Heart left ventricle (tissue), 16 donors: ENCODE measurements around the gene PXT1. TPM values are rescaled to one million over a fixed set of nuclear protein-coding genes. Genes with fewer than 3 reads are reported as not detected.
A peak's percentile ranks its signal among the peaks of the same experiment; 100 is the strongest.

Experiments
- ATAC-seq, 4 donors: fragments of 200-7000 bp; cut with Tn5 transposase; one replicate each; pipeline ENCODE4 v1.9.1; 2020 to 2022; ENCODE audit warnings: moderate library complexity in 4 of 4, mild to moderate bottlenecking in 3 of 4, moderate number of reproducible peaks in 1 of 4
- DNase-seq, 5 donors: peaks; one replicate each; pipeline ENCODE4 v3.0.0-alpha.2; 2020
- H3K27ac ChIP-seq, 12 donors: fragments of 200-600 bp; sonication (generic) in 4 of 12; one replicate each; pipeline versions ENCODE4 v1.5.0 to v1.8.0; 2016 to 2022; ENCODE audit warnings: mild to moderate bottlenecking in 2 of 12
- H3K27me3 ChIP-seq, 9 donors: fragments of 200-600 bp; sonication (generic) in 2 of 9; one replicate each; pipeline versions ENCODE4 v1.5.1 to v1.8.0; 2016 to 2022; ENCODE audit warnings: mild to moderate bottlenecking in 3 of 9
- H3K36me3 ChIP-seq, 9 donors: fragments of 200-600 bp; sonication (generic) in 2 of 9; one replicate each; pipeline versions ENCODE4 v1.5.0 to v1.8.0; 2018 to 2022; ENCODE audit warnings: mild to moderate bottlenecking in 2 of 9
- H3K4me1 ChIP-seq, 12 donors: fragments of 200-600 bp; sonication (generic) in 4 of 12; one replicate each; pipeline versions ENCODE4 v1.5.0 to v1.8.0; 2016 to 2022; ENCODE audit warnings: mild to moderate bottlenecking in 3 of 12
- H3K4me3 ChIP-seq, 12 donors: fragments of 200-600 bp; sonication (generic) in 4 of 12; one replicate each; pipeline versions ENCODE4 v1.5.0 to v1.8.0; 2017 to 2022; ENCODE audit warnings: mild to moderate bottlenecking in 9 of 12, moderate library complexity in 4 of 12
- H3K9me3 ChIP-seq, 12 donors: fragments of 200-600 bp; sonication (generic) in 4 of 12; one replicate each; pipeline versions ENCODE4 v1.5.0 to v1.8.0; 2016 to 2022; ENCODE audit warnings: mild to moderate bottlenecking in 1 of 12
- CTCF ChIP-seq, 12 donors: fragments of 200-600 bp; sonication (generic) in 4 of 12; IDR thresholded peaks; one replicate each; pipeline versions ENCODE4 v1.5.0 to v1.8.0; 2018 to 2022; ENCODE audit warnings: antibody characterized with exemption in 12 of 12, mild to moderate bottlenecking in 5 of 12
- POLR2A ChIP-seq, 2 donors: fragments of 450-650 bp; IDR thresholded peaks; one replicate each; pipeline ENCODE4 v1.6.1; 2017; ENCODE audit warnings: antibody characterized with exemption in 2 of 2, mild to moderate bottlenecking in 2 of 2, moderate library complexity in 2 of 2
- WGBS, 4 donors: extraction: QIAGEN DNeasy Blood & Tissue Kit in 2 of 4; methylation state at CpG; one replicate each; pipeline versions ENCODE4 v1.1.5 to v1.1.7; 2013 to 2018; 5-methylcytosine and 5-hydroxymethylcytosine counted together
- intact Hi-C, 10 donors: fragments of 100-400 bp; cut with DNase I; formaldehyde crosslinking; loops; one replicate each; pipeline versions ENCODE4 v1.11.1 to v1.14.2; 2022
- polyA plus RNA-seq, 2 donors: library from polyadenylated mRNA; stranded (reverse); fragments of 200-250 nt; gene quantifications; one replicate each; pipeline ENCODE4 v1.2.3, GENCODE V29; 2013
- total RNA-seq, 9 donors: library from RNA; depleted of rRNA in 2 of 9; stranded (reverse); fragments of >200 nt in 2 of 9; fragmentation: NEBNext Ultra II Directional in 3 of 9; extraction: Animal tissue kit (Norgen Biotek cat#: 25700) in 3 of 9; gene quantifications; one replicate each; pipeline versions ENCODE4 v1.1.0 to v1.2.4, GENCODE V29; 2016 to 2023
- donor health status: ischemic (EF 13 %, LVEDD 7.1; RV severe dilation, severe dysfunction).
- donor health status: healthy with polysubstance abuse.
- donor health status: DM: no; HTN: yes; CAD: no.
- donor health status: DM: no; HTN: no; CAD: no.
- donor health status: ischemic (EF 25% LVEDD 6.9; RV normal size, moderate dysfunction).
- donor health status: ischemic (EF 25% LVEDD 5.7; RV mildly dilated, moderate dysfunction).
- donor health status: healthy.
- donor health status: DM: yes; HTN: yes; CAD: no.
- donor health status: ischemic (EF 35%, LVEDD 5.7; RV mildly dilated, moderate dysfunction).
- donor health status: nonischemic (EF 11% LVEDD 7.7; RV severe dilation, severe dysfunction).
- donor health status: DM: yes; HTN: yes; CAD: no.
- donor health status: PGD.
- donor health status: ischemic (EF 29% LVEDD 5.4; RV normal size, mild dysfunction).
- donor health status: nonischemic (EF 23%, LVEDD 6.1; RV moderate dilation, normal function).

The PXT1 gene
- total and polyA plus RNA-seq, 11 donors, result 0.11 to 0.59 (median 0.32) TPM; not detected in 5

- no peaks in the 10 kb centered on the region for H3K9me3 ChIP-seq
- DNase-seq (no peak), ATAC-seq (no peak)
- no peaks in the 10 kb centered on the region for H3K27me3 ChIP-seq
- intact Hi-C loops, result no loop called here
- TF ChIP-seq POLR2A (IDR thresholded peaks at IDR 0.05) (no peak), CTCF (IDR thresholded peaks at IDR 0.05) (no peak)
- no peak overlapping the region for H3K27ac ChIP-seq
- WGBS, 4 donors, result 59 to 63% (median 61%) methylated on average over 2 of the region's 2 CpGs
- no peaks in the 10 kb centered on the region for H3K4me1 ChIP-seq
- no peaks in the 10 kb centered on the region for H3K36me3 ChIP-seq
- H3K4me3 ChIP-seq, result no peak overlapping the region
Measured at GRCh38 chr6:36430351-36430750, 12.3 kb downstream of the PXT1 start.

DNA sequence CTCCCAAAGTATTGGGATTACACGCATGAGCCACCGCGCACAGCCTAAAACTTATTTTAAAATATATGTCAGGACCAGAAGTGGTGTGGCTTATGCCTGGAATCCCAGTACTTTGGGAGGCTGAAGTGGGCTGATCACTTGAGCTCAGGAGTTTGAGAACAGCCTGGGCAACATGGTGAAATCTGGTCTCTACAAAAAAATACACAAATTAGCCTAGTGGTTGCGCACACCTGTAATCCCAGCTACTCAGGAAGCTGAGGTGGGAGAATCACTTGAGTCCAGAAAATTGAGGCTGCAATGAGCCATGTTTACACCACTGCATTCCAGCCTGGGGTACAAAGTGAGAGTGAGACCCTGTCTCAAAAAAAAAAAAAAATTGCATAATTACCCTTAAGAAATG, 13.7 kb downstream of the PXT1 start:
- DNase-seq (no peak), ATAC-seq (no peak)
- TF ChIP-seq CTCF (IDR thresholded peaks at IDR 0.05) (peak in 4 of 12 donors; percentile 10 to 38 (median 16)), POLR2A (IDR thresholded peaks at IDR 0.05) (no peak)
- WGBS, 4 donors, result 53 to 97% (median 59%) methylated on average over 4 of the region's 4 CpGs
- Histone ChIP-seq H3K4me1 (peaks cover 0 to 1% (median 0%) of the 10 kb centered on the region in 12 donors), H3K4me3 (no peak overlapping the region), H3K9me3 (no peaks in the 10 kb centered on the region), H3K27me3 (no peaks in the 10 kb centered on the region), H3K27ac (no peak overlapping the region), H3K36me3 (no peaks in the 10 kb centered on the region)
- intact Hi-C loops, result loop anchor here in 5 of 10 donors (10.0 kb wide), 4 partner anchors 166 to 336 kb away; partner anchors contain the start of gene SRSF3 (in 1 of the 5)

- Histone ChIP-seq H3K27ac (no peak overlapping the region), H3K36me3 (no peaks in the 10 kb centered on the region), H3K4me1 (peaks cover 0 to 13% (median 6%) of the 10 kb centered on the region in 12 donors), H3K4me3 (no peak overlapping the region), H3K27me3 (no peaks in the 10 kb centered on the region), H3K9me3 (no peaks in the 10 kb centered on the region)
- ATAC-seq, result no peak
- no peak for DNase-seq
- TF ChIP-seq CTCF (IDR thresholded peaks at IDR 0.05) (no peak), POLR2A (IDR thresholded peaks at IDR 0.05) (no peak)
- 89 to 93% (median 91%) methylated on average over 3 of the region's 3 CpGs for WGBS, 4 donors
- intact Hi-C loops, result loop anchor here in 5 of 10 donors (10.0 kb wide), 4 partner anchors 168 to 338 kb away; partner anchors contain the start of gene SRSF3 (in 1 of the 5)
Measured at GRCh38 chr6:36426622-36427021, 16.0 kb downstream of the PXT1 start.

DNA sequence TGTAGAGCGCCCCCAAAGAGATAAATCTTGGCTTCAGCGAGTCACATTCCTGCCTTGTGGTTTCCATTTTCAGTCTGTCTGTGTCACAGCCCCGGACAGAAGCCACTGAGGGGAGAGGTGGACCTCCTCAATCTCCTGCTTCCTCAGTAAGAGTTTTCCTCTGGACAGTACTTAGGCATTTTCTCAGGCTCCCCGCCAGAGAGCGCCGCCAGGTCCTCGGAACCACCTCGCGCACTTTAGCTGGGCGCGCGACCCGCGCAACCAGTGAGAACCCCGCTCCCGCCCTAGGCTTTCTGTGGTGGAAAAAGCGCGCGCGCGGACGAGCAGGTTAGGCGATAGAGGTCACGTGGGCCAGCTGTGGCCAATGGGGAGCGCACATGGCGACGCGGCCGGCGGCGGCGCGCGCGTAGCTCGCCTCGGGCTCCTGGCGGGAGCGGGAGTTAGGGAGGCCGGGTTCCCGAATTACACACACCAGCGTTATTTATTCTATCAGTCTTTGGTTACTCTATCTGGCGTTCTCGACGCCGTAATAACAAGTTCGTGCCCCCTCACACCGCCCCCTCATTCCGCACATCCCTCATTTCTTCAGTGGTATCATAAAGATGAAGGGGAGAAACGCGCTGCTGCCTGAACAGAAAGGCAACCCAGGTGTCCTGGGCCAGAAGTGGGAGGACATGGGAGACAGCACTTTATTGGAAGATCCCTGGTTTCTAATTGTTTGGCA, 19.4 kb downstream of the PXT1 start:
- Histone ChIP-seq H3K9me3 (no peaks in the 10 kb centered on the region), H3K4me3 (peak overlapping the region in 11 of 12 donors; percentile 35 to 67 (median 56)), H3K27me3 (no peaks in the 10 kb centered on the region), H3K27ac (peak overlapping the region in 11 of 12 donors; percentile 55 to 87 (median 71)), H3K4me1 (peaks cover 0 to 13% (median 6%) of the 10 kb centered on the region in 12 donors), H3K36me3 (no peaks in the 10 kb centered on the region)
- intact Hi-C loops, result loop anchor here in 8 of 10 donors (1.0 to 10.0 kb wide), 11 partner anchors 19 to 342 kb away; partner anchors contain the start of genes KCTD20 (in 5 of the 8), PXT1 (in 5 of the 8), SRSF3 (in 2 of the 8) and CDKN1A (in 1 of the 8)
- ATAC-seq (peak; percentile 100), DNase-seq (peak; percentile 99)
- WGBS, 4 donors, result 0 to 2% (median 1%) methylated on average over 22 to 51 of the region's 51 CpGs
- TF ChIP-seq CTCF (IDR thresholded peaks at IDR 0.05) (peak; percentile 45 to 87 (median 64)), POLR2A (IDR thresholded peaks at IDR 0.05) (peak in 1 of 2 donors; percentile 71)
